HepG2 (cell line): ENCODE data around the gene ANAPC16. TPM values are rescaled to one million over a fixed set of nuclear protein-coding genes. Genes with fewer than 3 reads are reported as not detected.

Source experiments
- CBFB ChIP-seq: sonication (generic); formaldehyde crosslinking; IDR thresholded peaks from 2 replicates; pipeline ENCODE4 v1.4.0; 2020; ENCODE audit warnings: missing genetic modification reagents
- GZF1 ChIP-seq: sonication (generic); formaldehyde crosslinking; IDR thresholded peaks from 2 replicates; pipeline ENCODE4 v1.5.1; 2020; ENCODE audit warnings: mild to moderate bottlenecking, missing genetic modification reagents
- NR1H2 ChIP-seq: sonication (generic); formaldehyde crosslinking; IDR thresholded peaks from 2 replicates; pipeline ENCODE4 v1.8.1; 2022; ENCODE audit warnings: low read depth, missing genetic modification reagents, borderline replicate concordance
- POLR2AphosphoS2 ChIP-seq: IDR thresholded peaks from 2 replicates; pipeline ENCODE4 v1.6.1; 2011; ENCODE audit warnings: low read depth, low read length, improper control_type of control experiment
- PRPF4 ChIP-seq: fragments of 200-400 bp; formaldehyde crosslinking; IDR thresholded peaks from 2 replicates; pipeline ENCODE4 v1.6.1; 2016; ENCODE audit warnings: low read length, low read depth; ENCODE audit not compliant: poor library complexity, severe bottlenecking
- RBFOX2 ChIP-seq: fragments of 200-400 bp; formaldehyde crosslinking; IDR thresholded peaks from 2 replicates; pipeline ENCODE4 v1.6.1; 2017; ENCODE audit warnings: low read depth, mild to moderate bottlenecking, low read length
- SALL2 ChIP-seq: sonication (generic); formaldehyde crosslinking; IDR thresholded peaks from 2 replicates; pipeline ENCODE4 v1.8.1; 2023; ENCODE audit warnings: mild to moderate bottlenecking, missing genetic modification reagents, inconsistent platforms
- STAG1 ChIP-seq: sonication (generic); formaldehyde crosslinking; IDR thresholded peaks from 2 replicates; pipeline ENCODE4 v1.4.0; 2020; ENCODE audit warnings: missing genetic modification reagents
- ZBTB1 ChIP-seq: sonication (generic); formaldehyde crosslinking; IDR thresholded peaks from 2 replicates; pipeline ENCODE4 v1.4.0; 2020; ENCODE audit warnings: missing genetic modification reagents, borderline replicate concordance
- ZFP41 ChIP-seq: sonication (generic); formaldehyde crosslinking; IDR thresholded peaks from 2 replicates; pipeline ENCODE4 v1.4.0; 2020; ENCODE audit warnings: mild to moderate bottlenecking, missing genetic modification reagents, borderline replicate concordance
- ZFY ChIP-seq: sonication (generic); formaldehyde crosslinking; IDR thresholded peaks from 2 replicates; pipeline ENCODE4 v1.4.0; 2020; ENCODE audit warnings: missing genetic modification reagents
- ZNF224 ChIP-seq: sonication (generic); formaldehyde crosslinking; IDR thresholded peaks from 2 replicates; pipeline ENCODE4 v1.5.0; 2020; ENCODE audit warnings: mild to moderate bottlenecking, missing genetic modification reagents
- ZNF367 ChIP-seq: sonication (generic); formaldehyde crosslinking; IDR thresholded peaks from 2 replicates; pipeline ENCODE4 v1.4.0; 2020; ENCODE audit warnings: missing genetic modification reagents, borderline replicate concordance
- ZNF383 ChIP-seq: sonication (generic); formaldehyde crosslinking; IDR thresholded peaks from 2 replicates; pipeline ENCODE4 v1.4.0; 2020; ENCODE audit warnings: missing genetic modification reagents, mild to moderate bottlenecking, borderline replicate concordance
- ZNF569 ChIP-seq: sonication (generic); formaldehyde crosslinking; IDR thresholded peaks from 2 replicates; pipeline ENCODE4 v1.5.0; 2020; ENCODE audit warnings: mild to moderate bottlenecking, missing genetic modification reagents, moderate library complexity, borderline replicate concordance
- ZNF570 ChIP-seq: sonication (generic); formaldehyde crosslinking; IDR thresholded peaks from 2 replicates; pipeline ENCODE4 v1.4.0; 2020; ENCODE audit warnings: mild to moderate bottlenecking, missing genetic modification reagents, borderline replicate concordance
- ZNF598 ChIP-seq: sonication (generic); formaldehyde crosslinking; IDR thresholded peaks from 2 replicates; pipeline ENCODE4 v1.5.1; 2020; ENCODE audit warnings: mild to moderate bottlenecking, missing genetic modification reagents, borderline replicate concordance
- ZNF713 ChIP-seq: sonication (generic); formaldehyde crosslinking; IDR thresholded peaks from 2 replicates; pipeline ENCODE4 v1.4.0; 2020; ENCODE audit warnings: mild to moderate bottlenecking, missing genetic modification reagents
- polyA plus RNA-seq, 8 experiments: library from polyadenylated mRNA; depleted of rRNA in 3 of 8; stranded (reverse) in 7 of 8; unstranded in 1 of 8; fragments of >200 nt; fragmentation: Illumina TruSeq in 4 of 8; extraction: Trizol in 4 of 8; gene quantifications; 2 replicates each; pipeline versions ENCODE4 v1.2.1 to v1.2.3, GENCODE V29; 2011 to 2016; ENCODE audit warnings: low read depth in 4 of 8, missing spikeins in 1 of 8, mixed read lengths in 1 of 8; ENCODE audit not compliant: insufficient read depth in 1 of 8
- total RNA-seq, 5 experiments: library from RNA; depleted of rRNA; stranded (reverse); fragments of >200 nt; fragmentation: Illumina TruSeq; extraction: Trizol; gene quantifications; 2 replicates each; pipeline ENCODE4 v1.2.3, GENCODE V29; 2016; ENCODE audit warnings: low read depth in 1 of 5
- TF ChIP-seq, protein P1 (sequence below): IDR thresholded peaks from 2 replicates; pipeline ENCODE4 v1.6.1; 2016; ENCODE audit warnings: missing biosample characterization, missing genetic modification reagents, low read depth
- TF ChIP-seq, protein P2 (sequence below): IDR thresholded peaks from 2 replicates; pipeline ENCODE4 v1.6.1; 2016; ENCODE audit warnings: missing compliant biosample characterization, missing genetic modification reagents, borderline replicate concordance
- TF ChIP-seq, protein P3 (sequence below): sonication (generic); formaldehyde crosslinking; IDR thresholded peaks from 2 replicates; pipeline ENCODE4 v1.8.0; 2022; ENCODE audit warnings: mild to moderate bottlenecking, missing genetic modification reagents, moderate library complexity
- TF ChIP-seq, protein P4 (sequence below): sonication (generic); formaldehyde crosslinking; IDR thresholded peaks from 2 replicates; pipeline ENCODE4 v1.8.0; 2022; ENCODE audit warnings: mild to moderate bottlenecking, missing genetic modification reagents, moderate library complexity
- TF ChIP-seq, protein P5 (sequence below), 2 experiments: sonication (generic) in 1 of 2; formaldehyde crosslinking in 1 of 2; IDR thresholded peaks; 2 replicates each; pipeline versions ENCODE4 v1.4.0 to v1.6.1; 2018 to 2020; ENCODE audit warnings: missing genetic modification reagents in 2 of 2, borderline replicate concordance in 1 of 2, low read depth in 1 of 2, mild to moderate bottlenecking in 1 of 2, missing biosample characterization in 1 of 2

ANAPC16 gene
- total and polyA plus RNA-seq, 2 of the 13 experiments (the other 11 are each of a cell fraction or from before 2014, with no cell fraction given), result 74.8 to 89.4 TPM

DNA sequence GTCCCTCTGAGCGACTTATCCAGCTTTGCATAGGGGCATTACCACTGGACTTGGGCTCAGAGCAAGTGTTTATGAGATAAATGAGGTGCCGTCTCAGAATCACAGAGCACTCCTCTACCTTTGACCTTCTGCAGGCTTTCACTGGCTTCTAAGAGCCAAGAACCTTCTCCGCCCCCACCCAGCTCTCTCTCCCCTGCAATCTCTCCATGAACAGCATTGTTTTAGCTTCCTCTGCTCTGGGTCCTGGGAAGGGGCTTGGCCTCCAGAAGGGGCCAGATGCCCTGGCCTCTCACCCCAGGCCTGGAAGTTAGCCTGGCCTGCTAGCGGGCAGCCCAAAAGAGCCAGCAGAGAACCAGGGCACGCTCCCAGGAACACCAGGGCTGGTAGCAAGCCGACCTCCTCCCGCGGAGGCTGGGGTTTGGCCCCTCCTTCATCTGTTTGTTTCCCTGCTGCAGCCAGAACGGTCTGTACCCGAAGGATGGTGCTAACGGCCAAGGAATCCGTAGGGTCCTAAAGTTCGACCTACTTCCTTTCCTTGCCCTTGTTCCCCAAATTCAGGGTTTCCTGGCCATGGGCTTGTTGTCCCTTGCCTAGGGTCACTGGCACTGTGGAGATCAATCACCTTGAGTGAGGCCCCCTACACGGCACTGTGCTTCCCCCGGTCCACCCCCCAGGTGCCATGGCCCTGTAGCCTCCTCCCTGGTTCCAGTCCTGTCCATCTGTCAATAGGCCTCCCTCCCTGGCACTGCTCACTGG lies 39.2 kb downstream of the ANAPC16 start (continued):
- TF ChIP-seq, protein P1, sequence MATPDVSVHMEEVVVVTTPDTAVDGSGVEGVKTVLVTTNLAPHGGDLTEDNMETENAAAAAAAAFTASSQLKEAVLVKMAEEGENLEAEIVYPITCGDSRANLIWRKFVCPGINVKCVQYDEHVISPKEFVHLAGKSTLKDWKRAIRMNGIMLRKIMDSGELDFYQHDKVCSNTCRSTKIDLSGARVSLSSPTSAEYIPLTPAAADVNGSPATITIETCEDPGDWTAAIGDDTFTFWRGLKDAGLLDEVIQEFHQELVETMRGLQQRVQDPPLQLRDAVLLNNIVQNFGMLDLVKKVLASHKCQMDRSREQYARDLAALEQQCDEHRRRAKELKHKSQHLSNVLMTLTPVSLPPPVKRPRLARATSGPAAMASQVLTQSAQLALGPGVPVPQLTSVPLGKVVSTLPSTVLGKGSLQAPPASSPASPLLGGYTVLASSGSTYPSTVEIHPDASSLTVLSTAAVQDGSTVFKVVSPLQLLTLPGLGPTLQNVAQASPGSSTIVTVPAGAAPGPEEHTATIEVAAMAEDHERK (CRISPR knock-in tag), result no peak
- TF ChIP-seq ZNF569 (no peak), ZNF570 (CRISPR knock-in tag) (no peak), ZNF224 (CRISPR knock-in tag) (no peak), ZFP41 (CRISPR knock-in tag) (no peak), CBFB (no peak), ZBTB1 (CRISPR knock-in tag) (no peak), ZFY (CRISPR knock-in tag) (peak; percentile 63), RBFOX2 (peak; percentile 52; the same call in 1 of the 2 replicates), GZF1 (CRISPR knock-in tag) (0 out of 2 replicates have a peak, but pooled peaks have one; percentile 43), ZNF598 (no peak), NR1H2 (CRISPR knock-in tag) (no peak), PRPF4 (no peak), ZNF713 (CRISPR knock-in tag) (no peak), STAG1 (peak; percentile 15; the same call in 1 of the 2 replicates), SALL2 (CRISPR knock-in tag) (no peak), ZNF367 (no peak), POLR2AphosphoS2 (no peak), ZNF383 (CRISPR knock-in tag) (no peak)
- TF ChIP-seq, protein P2, sequence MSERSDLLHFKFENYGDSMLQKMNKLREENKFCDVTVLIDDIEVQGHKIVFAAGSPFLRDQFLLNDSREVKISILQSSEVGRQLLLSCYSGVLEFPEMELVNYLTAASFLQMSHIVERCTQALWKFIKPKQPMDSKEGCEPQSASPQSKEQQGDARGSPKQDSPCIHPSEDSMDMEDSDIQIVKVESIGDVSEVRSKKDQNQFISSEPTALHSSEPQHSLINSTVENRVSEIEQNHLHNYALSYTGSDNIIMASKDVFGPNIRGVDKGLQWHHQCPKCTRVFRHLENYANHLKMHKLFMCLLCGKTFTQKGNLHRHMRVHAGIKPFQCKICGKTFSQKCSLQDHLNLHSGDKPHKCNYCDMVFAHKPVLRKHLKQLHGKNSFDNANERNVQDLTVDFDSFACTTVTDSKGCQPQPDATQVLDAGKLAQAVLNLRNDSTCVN, result peak; percentile 34; the same call in 1 of the 2 replicates
- TF ChIP-seq, protein P3, sequence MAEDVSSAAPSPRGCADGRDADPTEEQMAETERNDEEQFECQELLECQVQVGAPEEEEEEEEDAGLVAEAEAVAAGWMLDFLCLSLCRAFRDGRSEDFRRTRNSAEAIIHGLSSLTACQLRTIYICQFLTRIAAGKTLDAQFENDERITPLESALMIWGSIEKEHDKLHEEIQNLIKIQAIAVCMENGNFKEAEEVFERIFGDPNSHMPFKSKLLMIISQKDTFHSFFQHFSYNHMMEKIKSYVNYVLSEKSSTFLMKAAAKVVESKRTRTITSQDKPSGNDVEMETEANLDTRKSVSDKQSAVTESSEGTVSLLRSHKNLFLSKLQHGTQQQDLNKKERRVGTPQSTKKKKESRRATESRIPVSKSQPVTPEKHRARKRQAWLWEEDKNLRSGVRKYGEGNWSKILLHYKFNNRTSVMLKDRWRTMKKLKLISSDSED (CRISPR knock-in tag), result no peak
- TF ChIP-seq, protein P4, sequence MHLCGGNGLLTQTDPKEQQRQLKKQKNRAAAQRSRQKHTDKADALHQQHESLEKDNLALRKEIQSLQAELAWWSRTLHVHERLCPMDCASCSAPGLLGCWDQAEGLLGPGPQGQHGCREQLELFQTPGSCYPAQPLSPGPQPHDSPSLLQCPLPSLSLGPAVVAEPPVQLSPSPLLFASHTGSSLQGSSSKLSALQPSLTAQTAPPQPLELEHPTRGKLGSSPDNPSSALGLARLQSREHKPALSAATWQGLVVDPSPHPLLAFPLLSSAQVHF (CRISPR knock-in tag), result no peak
- TF ChIP-seq, protein P5, sequence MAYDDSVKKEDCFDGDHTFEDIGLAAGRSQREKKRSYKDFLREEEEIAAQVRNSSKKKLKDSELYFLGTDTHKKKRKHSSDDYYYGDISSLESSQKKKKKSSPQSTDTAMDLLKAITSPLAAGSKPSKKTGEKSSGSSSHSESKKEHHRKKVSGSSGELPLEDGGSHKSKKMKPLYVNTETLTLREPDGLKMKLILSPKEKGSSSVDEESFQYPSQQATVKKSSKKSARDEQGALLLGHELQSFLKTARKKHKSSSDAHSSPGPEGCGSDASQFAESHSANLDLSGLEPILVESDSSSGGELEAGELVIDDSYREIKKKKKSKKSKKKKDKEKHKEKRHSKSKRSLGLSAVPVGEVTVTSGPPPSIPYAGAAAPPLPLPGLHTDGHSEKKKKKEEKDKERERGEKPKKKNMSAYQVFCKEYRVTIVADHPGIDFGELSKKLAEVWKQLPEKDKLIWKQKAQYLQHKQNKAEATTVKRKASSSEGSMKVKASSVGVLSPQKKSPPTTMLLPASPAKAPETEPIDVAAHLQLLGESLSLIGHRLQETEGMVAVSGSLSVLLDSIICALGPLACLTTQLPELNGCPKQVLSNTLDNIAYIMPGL (CRISPR knock-in tag; IDR thresholded peaks at IDR 0.05; ENCODE audit: borderline replicate concordance in 1 of 2, low read depth in 1 of 2), result peak; percentile 33 to 34; a peak in 1 of 4 replicates
